SJSA1 (cell line): Measurements from ENCODE around the gene RAP1GDS1. TPM values are rescaled to one million over a fixed set of nuclear protein-coding genes. Genes with fewer than 3 reads are reported as not detected.

ENCODE experiments used
- total RNA-seq: library from RNA; depleted of rRNA; stranded (reverse); fragments of >200 nt; shearing (Covaris generic); gene quantifications from 2 replicates; pipeline ENCODE4 v1.2.3, GENCODE V29; 2014; rRNA removed

Gene RAP1GDS1
- total RNA-seq, 1 experiment from 2014 or later: 59.9 TPM

Other genes starting within 250 kb of the RAP1GDS1 start
- not detected in 2 replicates for gene STPG2, start 117.9 kb upstream of the RAP1GDS1 start, total RNA-seq